PC-3 (cell line): Measurements from ENCODE around the gene ATXN1L. TPM values are rescaled to one million over a fixed set of nuclear protein-coding genes. Genes with fewer than 3 reads are reported as not detected.

ENCODE experiments used
- ATAC-seq: fragments of 200-7000 bp; cut with Tn5 transposase; 2 replicates; pipeline ENCODE4 v1.9.1; 2020; ENCODE audit warnings: mild to moderate bottlenecking, moderate library complexity
- BruUV-seq: library from RNA; stranded (reverse); fragments of 400-500 nt; replicated peaks from 2 replicates; lab custom pipeline; 2021; lab: Mats Ljungman, UMichigan
- CTCF ChIA-PET: fragments of 300-600 bp; sonication (Branson Sonifier 250); formaldehyde crosslinking; loops from one replicate; lab custom pipeline; 2022; ENCODE audit warnings: antibody characterized with exemption; lab: Charles Lee
- POLR2A ChIA-PET: fragments of 300-600 bp; sonication (Branson Sonifier 250); formaldehyde crosslinking; loops from one replicate; lab custom pipeline; 2022; ENCODE audit warnings: antibody characterized with exemption; ENCODE audit not compliant: unreplicated experiment; lab: Charles Lee
- DNase-seq: peaks from one replicate; pipeline ENCODE4 v3.0.0-alpha.2; 2015
- H2AFZ ChIP-seq: fragments of 300-600 bp; sonication (generic); 2 replicates; pipeline ENCODE4 v1.6.0; 2016; ENCODE audit warnings: antibody characterized with exemption, low read length
- H3F3A ChIP-seq: fragments of 300-600 bp; sonication (generic); one replicate; pipeline ENCODE4 v1.6.0; 2017; ENCODE audit warnings: antibody characterized with exemption, low read length, control low read depth, mild to moderate bottlenecking; ENCODE audit not compliant: unreplicated experiment
- H3K27ac ChIP-seq: fragments of 300-600 bp; sonication (generic); 2 replicates; pipeline ENCODE4 v1.5.1; 2016; ENCODE audit warnings: mild to moderate bottlenecking, low read length
- H3K27me3 ChIP-seq: fragments of 300-600 bp; sonication (generic); 2 replicates; pipeline ENCODE4 v1.6.1; 2016; ENCODE audit warnings: low read length, mixed read lengths
- H3K36me3 ChIP-seq: fragments of 300-600 bp; sonication (generic); 2 replicates; pipeline ENCODE4 v1.6.1; 2016; ENCODE audit warnings: low read depth, mixed run types, low read length, mixed read lengths
- H3K4me1 ChIP-seq: fragments of 300-600 bp; sonication (generic); 2 replicates; pipeline ENCODE4 v1.5.1; 2016; ENCODE audit warnings: low read length; ENCODE audit not compliant: insufficient read depth
- H3K4me2 ChIP-seq: fragments of 300-600 bp; sonication (generic); 2 replicates; pipeline ENCODE4 v1.6.0; 2016; ENCODE audit warnings: low read length
- H3K4me3 ChIP-seq: fragments of 300-600 bp; sonication (generic); 2 replicates; pipeline ENCODE4 v1.5.1; 2016; ENCODE audit warnings: mild to moderate bottlenecking, low read length, mixed read lengths
- H3K79me2 ChIP-seq: fragments of 300-600 bp; sonication (generic); 2 replicates; pipeline ENCODE4 v1.6.1; 2017; ENCODE audit warnings: low read length, mixed read lengths
- H3K9ac ChIP-seq: fragments of 300-600 bp; sonication (generic); 2 replicates; pipeline ENCODE4 v1.6.0; 2016; ENCODE audit warnings: mild to moderate bottlenecking, low read length
- H3K9me2 ChIP-seq: fragments of 300-600 bp; sonication (generic); replicated peaks from 2 replicates; pipeline ENCODE4 v1.6.1; 2016; ENCODE audit warnings: mixed run types, low read length, mixed read lengths
- H3K9me3 ChIP-seq: fragments of 300-600 bp; sonication (generic); 2 replicates; pipeline ENCODE4 v1.6.1; 2016; ENCODE audit warnings: low read length, mixed read lengths
- H4K20me1 ChIP-seq: fragments of 300-600 bp; sonication (generic); 2 replicates; pipeline ENCODE4 v1.6.1; 2016; ENCODE audit warnings: low read length, mixed read lengths
- EZH2 ChIP-seq: fragments of 300-600 bp; sonication (generic); IDR thresholded peaks from one replicate; pipeline ENCODE4 v1.6.1; 2017; ENCODE audit warnings: antibody characterized with exemption, mild to moderate bottlenecking, low read length; ENCODE audit not compliant: unreplicated experiment
- EZH2phosphoT487 ChIP-seq: fragments of 300-600 bp; sonication (generic); IDR thresholded peaks from 2 replicates; pipeline ENCODE4 v1.6.1; 2018; ENCODE audit warnings: mild to moderate bottlenecking, antibody characterized with exemption, low read length, borderline replicate concordance
- intact Hi-C: fragments of 100-400 bp; cut with micrococcal nuclease; formaldehyde crosslinking; loops from 2 replicates; pipeline ENCODE4 v1.9.0; 2023
- total RNA-seq: library from RNA; depleted of rRNA; stranded (reverse); fragments of >200 nt; gene quantifications from 2 replicates; pipeline ENCODE4 v1.2.3, GENCODE V29; 2014
- TF ChIP-seq, protein P1 (sequence below): fragments of 300-600 bp; sonication (generic); conservative IDR thresholded peaks from 2 replicates; pipeline ENCODE4 v1.5.1; 2017; ENCODE audit warnings: antibody characterized with exemption, low read depth, mild to moderate bottlenecking, low read length

Gene ATXN1L
- total RNA-seq, 1 experiment from 2014 or later, result 8.5 TPM

DNA sequence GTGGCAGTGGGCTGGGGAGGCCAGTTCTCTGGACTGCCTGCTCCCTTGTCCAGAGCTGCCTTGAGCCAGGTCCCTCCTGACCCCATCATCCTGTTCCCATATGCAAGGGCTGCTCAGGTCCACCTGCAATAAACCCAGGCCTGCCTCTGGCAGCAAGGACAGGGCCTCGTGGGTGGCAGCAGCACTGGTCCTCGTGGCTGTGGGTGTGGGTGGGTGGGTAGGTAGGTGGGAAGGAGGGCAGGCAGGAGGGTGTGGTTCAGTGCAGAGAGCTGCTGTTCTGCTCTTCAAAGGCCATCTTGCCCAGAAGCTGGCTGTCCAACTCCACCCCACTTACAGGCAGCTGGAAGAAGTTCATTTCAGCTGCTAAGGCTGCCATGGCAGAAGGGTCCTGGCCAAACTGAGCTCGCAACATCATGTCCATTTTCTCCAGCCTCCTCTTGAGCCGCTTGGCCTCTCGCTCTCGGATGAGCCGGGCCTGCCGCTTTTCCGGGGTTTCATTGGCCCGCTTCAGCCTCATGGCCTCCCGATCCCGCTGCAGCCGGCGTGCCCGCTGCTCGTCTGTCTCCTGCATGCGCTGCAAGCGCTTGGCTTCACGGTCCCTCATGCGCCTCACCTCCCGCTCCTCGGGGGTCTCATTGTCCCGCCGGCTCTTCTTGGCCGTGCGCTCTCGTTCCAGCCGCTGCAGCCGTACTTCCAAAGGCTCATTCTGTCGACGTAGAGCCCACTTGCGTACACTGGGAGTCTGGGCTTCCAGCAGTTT is 14.2 kb downstream of the ATXN1L start:
- POLR2A ChIA-PET, result no interaction called here

DNA sequence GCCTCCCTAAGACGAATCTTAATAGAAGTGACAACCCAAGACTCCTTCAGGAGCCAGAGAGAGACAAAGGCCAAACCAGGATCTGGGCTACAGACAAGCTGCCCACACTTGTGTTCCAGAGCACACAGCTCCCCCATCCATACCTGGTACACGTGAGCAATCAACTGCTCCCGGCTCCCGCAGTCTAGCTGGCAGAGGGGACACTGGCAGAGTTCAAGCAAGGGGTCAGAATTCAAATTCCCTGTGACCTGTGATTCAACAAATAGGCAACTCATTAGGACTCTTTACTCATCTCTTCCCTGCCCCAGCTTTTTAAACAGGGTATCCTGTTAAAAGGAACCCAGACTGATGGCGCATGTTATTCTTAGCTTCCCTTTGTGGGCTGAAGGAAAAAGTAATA is 18.2 kb downstream of the ATXN1L start:
- no peaks in the 10 kb centered on the region for H3K9me2 ChIP-seq
- no peaks in the 10 kb centered on the region for H3K79me2 ChIP-seq
- no peak overlapping the region for H3K4me3 ChIP-seq
- no peak overlapping the region for H3K4me2 ChIP-seq
- BruUV-seq, result no TSS peak
- DNase-seq (no peak), ATAC-seq (no peak)
- no peak overlapping the region for H3K27ac ChIP-seq
- no peaks in the 10 kb centered on the region for H3F3A ChIP-seq
- H3K36me3 ChIP-seq, result no peaks in the 10 kb centered on the region; the same call in 1 of the 2 replicates
- H2AFZ ChIP-seq, result no peak overlapping the region
- TF ChIP-seq, protein P1, sequence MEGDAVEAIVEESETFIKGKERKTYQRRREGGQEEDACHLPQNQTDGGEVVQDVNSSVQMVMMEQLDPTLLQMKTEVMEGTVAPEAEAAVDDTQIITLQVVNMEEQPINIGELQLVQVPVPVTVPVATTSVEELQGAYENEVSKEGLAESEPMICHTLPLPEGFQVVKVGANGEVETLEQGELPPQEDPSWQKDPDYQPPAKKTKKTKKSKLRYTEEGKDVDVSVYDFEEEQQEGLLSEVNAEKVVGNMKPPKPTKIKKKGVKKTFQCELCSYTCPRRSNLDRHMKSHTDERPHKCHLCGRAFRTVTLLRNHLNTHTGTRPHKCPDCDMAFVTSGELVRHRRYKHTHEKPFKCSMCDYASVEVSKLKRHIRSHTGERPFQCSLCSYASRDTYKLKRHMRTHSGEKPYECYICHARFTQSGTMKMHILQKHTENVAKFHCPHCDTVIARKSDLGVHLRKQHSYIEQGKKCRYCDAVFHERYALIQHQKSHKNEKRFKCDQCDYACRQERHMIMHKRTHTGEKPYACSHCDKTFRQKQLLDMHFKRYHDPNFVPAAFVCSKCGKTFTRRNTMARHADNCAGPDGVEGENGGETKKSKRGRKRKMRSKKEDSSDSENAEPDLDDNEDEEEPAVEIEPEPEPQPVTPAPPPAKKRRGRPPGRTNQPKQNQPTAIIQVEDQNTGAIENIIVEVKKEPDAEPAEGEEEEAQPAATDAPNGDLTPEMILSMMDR, result no peak
- TF ChIP-seq EZH2phosphoT487, result no peak
- TF ChIP-seq EZH2, result no peak
- no peaks in the 10 kb centered on the region for H3K4me1 ChIP-seq
- H3K27me3 ChIP-seq, result no peaks in the 10 kb centered on the region
- POLR2A ChIA-PET, result no interaction called here
- CTCF ChIA-PET, result no interaction called here
- H3K9me3 ChIP-seq, result no peaks in the 10 kb centered on the region
- H4K20me1 ChIP-seq, result no peaks in the 10 kb centered on the region
- no peak overlapping the region for H3K9ac ChIP-seq
- intact Hi-C loops, result no loop called here

More for the DNA sequence above, 14.2 kb downstream of the ATXN1L start:
- H4K20me1 ChIP-seq, result no peaks in the 10 kb centered on the region
- no peak overlapping the region for H3K9ac ChIP-seq
- H3K4me2 ChIP-seq, result no peak overlapping the region
- no peak overlapping the region for H2AFZ ChIP-seq
- DNase-seq (no peak), ATAC-seq (no peak)
- TF ChIP-seq EZH2, result no peak
- no peak for TF ChIP-seq EZH2phosphoT487
- TF ChIP-seq, protein P1, result no peak
- no peaks in the 10 kb centered on the region for H3K27me3 ChIP-seq
- intact Hi-C loops, result no loop called here
- H3K4me1 ChIP-seq, result no peaks in the 10 kb centered on the region
- no peak overlapping the region for H3K27ac ChIP-seq
- H3F3A ChIP-seq, result no peaks in the 10 kb centered on the region
- H3K36me3 ChIP-seq, result no peaks in the 10 kb centered on the region; the same call in 1 of the 2 replicates
- BruUV-seq, result no TSS peak
- H3K79me2 ChIP-seq, result no peaks in the 10 kb centered on the region
- H3K9me2 ChIP-seq, result no peaks in the 10 kb centered on the region
- CTCF ChIA-PET, result no interaction called here
- no peak overlapping the region for H3K4me3 ChIP-seq
- H3K9me3 ChIP-seq, result no peaks in the 10 kb centered on the region
